GM12878 (cell line): Measurements from ENCODE around the gene CLUH. TPM values are rescaled to one million over a fixed set of nuclear protein-coding genes. Genes with fewer than 3 reads are reported as not detected.

ENCODE experiments used
- MYC ChIP-seq: IDR thresholded peaks from 2 replicates; pipeline ENCODE4 v1.6.1; 2011; ENCODE audit warnings: mild to moderate bottlenecking, low read length, moderate library complexity, inconsistent platforms; ENCODE audit not compliant: insufficient read depth, insufficient replicate concordance, insufficient read length, severe bottlenecking
- SPI1 ChIP-seq: IDR thresholded peaks from 2 replicates; pipeline ENCODE4 v1.6.1; 2011; ENCODE audit warnings: low read depth, mild to moderate bottlenecking, low read length, moderate library complexity, borderline replicate concordance; ENCODE audit not compliant: insufficient read depth
- ZNF622 ChIP-seq: fragments of 450-650 bp; IDR thresholded peaks from 2 replicates; pipeline ENCODE4 v1.6.1; 2017; ENCODE audit warnings: mild to moderate bottlenecking, inconsistent platforms
- polyA plus RNA-seq, 11 experiments: library from polyadenylated mRNA; depleted of rRNA in 4 of 11; unstranded in 6 of 11; stranded (reverse) in 5 of 11; fragments of >200 nt; fragmentation: Nextera tagmentation in 4 of 11; fragmentation: Illumina TruSeq in 1 of 11; extraction: Ambion mirVana in 4 of 11; extraction: Trizol in 1 of 11; gene quantifications; 1 replicate in 1 of 11; 2 replicates in 10 of 11; pipeline versions ENCODE4 v1.2.1 to v1.2.3, GENCODE V29; 2011 to 2016; ENCODE audit warnings: inconsistent platforms in 2 of 11, missing spikeins in 2 of 11, low read depth in 1 of 11
- total RNA-seq, 4 experiments: library from RNA; depleted of rRNA in 3 of 4; stranded (reverse); fragments of >200 nt in 3 of 4; fragmentation: Illumina TruSeq in 1 of 4; extraction: Trizol in 1 of 4; gene quantifications; 2 replicates each; pipeline versions ENCODE4 v1.2.1 to v1.2.3, GENCODE V29; 2013 to 2021
- TF ChIP-seq, protein P1 (sequence below): fragments of 450-650 bp; formaldehyde crosslinking; IDR thresholded peaks from 2 replicates; pipeline ENCODE4 v1.4.0; 2022; ENCODE audit warnings: mild to moderate bottlenecking, moderate library complexity
- TF ChIP-seq, protein P2 (sequence below): fragments of 450-650 bp; formaldehyde crosslinking; IDR thresholded peaks from 2 replicates; pipeline ENCODE4 v1.5.0; 2022; ENCODE audit warnings: mild to moderate bottlenecking, missing genetic modification characterization
- TF ChIP-seq, protein P3 (sequence below): IDR thresholded peaks from 2 replicates; pipeline ENCODE4 v1.6.1; 2011; ENCODE audit warnings: low read depth, low read length, improper control_type of control experiment, borderline replicate concordance
- TF ChIP-seq, protein P4 (sequence below): IDR thresholded peaks from 2 replicates; pipeline ENCODE4 v1.6.1; 2011; ENCODE audit warnings: borderline replicate concordance, low read depth, mild to moderate bottlenecking, moderate library complexity, mixed read lengths, low read length; ENCODE audit not compliant: insufficient read depth; ENCODE audit errors: extremely low read length
- TF ChIP-seq, protein P5 (sequence below): fragments of 450-650 bp; IDR thresholded peaks from 2 replicates; pipeline ENCODE4 v1.6.1; 2016; ENCODE audit warnings: mild to moderate bottlenecking

The CLUH gene
- total and polyA plus RNA-seq, 10 of the 15 experiments (the other 5 are each of a cell fraction or from before 2014, with no cell fraction given): 0.11 to 147 (median 60.2) TPM

DNA sequence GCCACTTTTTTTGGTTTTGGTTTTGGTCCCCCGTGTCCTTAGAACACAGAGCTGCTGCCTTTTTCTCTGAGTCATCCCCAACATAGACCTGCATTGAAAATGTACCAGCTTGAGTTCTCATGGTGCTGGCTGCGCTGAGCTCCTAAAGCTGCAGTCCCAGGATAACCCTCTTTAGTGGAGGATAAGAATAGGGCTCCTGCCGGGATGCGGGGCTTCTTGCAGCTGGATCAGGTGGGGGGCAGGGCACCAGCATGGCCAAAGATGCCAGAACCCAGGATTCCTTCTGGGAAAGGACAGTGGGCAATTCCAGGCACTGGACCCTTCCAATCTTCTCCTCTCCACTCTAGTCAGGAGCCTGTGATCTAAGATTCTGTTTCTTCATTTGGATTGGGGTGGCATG, 8.3 kb upstream of the CLUH start (continued):
- TF ChIP-seq, protein P1, sequence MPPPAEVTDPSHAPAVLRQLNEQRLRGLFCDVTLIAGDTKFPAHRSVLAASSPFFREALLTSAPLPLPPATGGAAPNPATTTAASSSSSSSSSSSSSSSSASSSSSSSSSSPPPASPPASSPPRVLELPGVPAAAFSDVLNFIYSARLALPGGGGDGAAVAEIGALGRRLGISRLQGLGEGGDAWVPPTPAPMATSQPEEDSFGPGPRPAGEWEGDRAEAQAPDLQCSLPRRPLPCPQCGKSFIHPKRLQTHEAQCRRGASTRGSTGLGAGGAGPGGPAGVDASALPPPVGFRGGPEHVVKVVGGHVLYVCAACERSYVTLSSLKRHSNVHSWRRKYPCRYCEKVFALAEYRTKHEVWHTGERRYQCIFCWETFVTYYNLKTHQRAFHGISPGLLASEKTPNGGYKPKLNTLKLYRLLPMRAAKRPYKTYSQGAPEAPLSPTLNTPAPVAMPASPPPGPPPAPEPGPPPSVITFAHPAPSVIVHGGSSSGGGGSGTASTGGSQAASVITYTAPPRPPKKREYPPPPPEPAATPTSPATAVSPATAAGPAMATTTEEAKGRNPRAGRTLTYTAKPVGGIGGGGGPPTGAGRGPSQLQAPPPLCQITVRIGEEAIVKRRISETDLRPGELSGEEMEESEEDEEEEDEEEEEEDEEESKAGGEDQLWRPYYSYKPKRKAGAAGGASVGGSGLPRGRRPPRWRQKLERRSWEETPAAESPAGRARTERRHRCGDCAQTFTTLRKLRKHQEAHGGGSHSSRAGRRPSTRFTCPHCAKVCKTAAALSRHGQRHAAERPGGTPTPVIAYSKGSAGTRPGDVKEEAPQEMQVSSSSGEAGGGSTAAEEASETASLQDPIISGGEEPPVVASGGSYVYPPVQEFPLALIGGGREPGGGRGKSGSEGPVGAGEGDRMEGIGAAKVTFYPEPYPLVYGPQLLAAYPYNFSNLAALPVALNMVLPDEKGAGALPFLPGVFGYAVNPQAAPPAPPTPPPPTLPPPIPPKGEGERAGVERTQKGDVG (CRISPR knock-in tag): no peak
- TF ChIP-seq, protein P2, sequence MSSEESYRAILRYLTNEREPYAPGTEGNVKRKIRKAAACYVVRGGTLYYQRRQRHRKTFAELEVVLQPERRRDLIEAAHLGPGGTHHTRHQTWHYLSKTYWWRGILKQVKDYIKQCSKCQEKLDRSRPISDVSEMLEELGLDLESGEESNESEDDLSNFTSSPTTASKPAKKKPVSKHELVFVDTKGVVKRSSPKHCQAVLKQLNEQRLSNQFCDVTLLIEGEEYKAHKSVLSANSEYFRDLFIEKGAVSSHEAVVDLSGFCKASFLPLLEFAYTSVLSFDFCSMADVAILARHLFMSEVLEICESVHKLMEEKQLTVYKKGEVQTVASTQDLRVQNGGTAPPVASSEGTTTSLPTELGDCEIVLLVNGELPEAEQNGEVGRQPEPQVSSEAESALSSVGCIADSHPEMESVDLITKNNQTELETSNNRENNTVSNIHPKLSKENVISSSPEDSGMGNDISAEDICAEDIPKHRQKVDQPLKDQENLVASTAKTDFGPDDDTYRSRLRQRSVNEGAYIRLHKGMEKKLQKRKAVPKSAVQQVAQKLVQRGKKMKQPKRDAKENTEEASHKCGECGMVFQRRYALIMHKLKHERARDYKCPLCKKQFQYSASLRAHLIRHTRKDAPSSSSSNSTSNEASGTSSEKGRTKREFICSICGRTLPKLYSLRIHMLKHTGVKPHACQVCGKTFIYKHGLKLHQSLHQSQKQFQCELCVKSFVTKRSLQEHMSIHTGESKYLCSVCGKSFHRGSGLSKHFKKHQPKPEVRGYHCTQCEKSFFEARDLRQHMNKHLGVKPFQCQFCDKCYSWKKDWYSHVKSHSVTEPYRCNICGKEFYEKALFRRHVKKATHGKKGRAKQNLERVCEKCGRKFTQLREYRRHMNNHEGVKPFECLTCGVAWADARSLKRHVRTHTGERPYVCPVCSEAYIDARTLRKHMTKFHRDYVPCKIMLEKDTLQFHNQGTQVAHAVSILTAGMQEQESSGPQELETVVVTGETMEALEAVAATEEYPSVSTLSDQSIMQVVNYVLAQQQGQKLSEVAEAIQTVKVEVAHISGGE (CRISPR knock-in tag): no peak
- TF ChIP-seq SPI1: no peak
- TF ChIP-seq ZNF622: no peak
- TF ChIP-seq, protein P3, sequence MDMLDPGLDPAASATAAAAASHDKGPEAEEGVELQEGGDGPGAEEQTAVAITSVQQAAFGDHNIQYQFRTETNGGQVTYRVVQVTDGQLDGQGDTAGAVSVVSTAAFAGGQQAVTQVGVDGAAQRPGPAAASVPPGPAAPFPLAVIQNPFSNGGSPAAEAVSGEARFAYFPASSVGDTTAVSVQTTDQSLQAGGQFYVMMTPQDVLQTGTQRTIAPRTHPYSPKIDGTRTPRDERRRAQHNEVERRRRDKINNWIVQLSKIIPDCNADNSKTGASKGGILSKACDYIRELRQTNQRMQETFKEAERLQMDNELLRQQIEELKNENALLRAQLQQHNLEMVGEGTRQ: no peak
- no peak for TF ChIP-seq MYC
- TF ChIP-seq, protein P4, sequence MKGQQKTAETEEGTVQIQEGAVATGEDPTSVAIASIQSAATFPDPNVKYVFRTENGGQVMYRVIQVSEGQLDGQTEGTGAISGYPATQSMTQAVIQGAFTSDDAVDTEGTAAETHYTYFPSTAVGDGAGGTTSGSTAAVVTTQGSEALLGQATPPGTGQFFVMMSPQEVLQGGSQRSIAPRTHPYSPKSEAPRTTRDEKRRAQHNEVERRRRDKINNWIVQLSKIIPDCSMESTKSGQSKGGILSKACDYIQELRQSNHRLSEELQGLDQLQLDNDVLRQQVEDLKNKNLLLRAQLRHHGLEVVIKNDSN: no peak
- TF ChIP-seq, protein P5, sequence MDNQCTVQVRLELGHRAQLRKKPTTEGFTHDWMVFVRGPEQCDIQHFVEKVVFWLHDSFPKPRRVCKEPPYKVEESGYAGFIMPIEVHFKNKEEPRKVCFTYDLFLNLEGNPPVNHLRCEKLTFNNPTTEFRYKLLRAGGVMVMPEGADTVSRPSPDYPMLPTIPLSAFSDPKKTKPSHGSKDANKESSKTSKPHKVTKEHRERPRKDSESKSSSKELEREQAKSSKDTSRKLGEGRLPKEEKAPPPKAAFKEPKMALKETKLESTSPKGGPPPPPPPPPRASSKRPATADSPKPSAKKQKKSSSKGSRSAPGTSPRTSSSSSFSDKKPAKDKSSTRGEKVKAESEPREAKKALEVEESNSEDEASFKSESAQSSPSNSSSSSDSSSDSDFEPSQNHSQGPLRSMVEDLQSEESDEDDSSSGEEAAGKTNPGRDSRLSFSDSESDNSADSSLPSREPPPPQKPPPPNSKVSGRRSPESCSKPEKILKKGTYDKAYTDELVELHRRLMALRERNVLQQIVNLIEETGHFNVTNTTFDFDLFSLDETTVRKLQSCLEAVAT: no peak
- TF ChIP-seq, all 136 proteins: peak for 0
